Ishikawa (cell line): ENCODE measurements around the gene LRBA.

Experiments used
- CEBPB ChIP-seq: IDR thresholded peaks from 2 replicates; pipeline ENCODE4 v1.6.1; 2012
- EGR1 ChIP-seq: IDR thresholded peaks from 2 replicates; pipeline ENCODE4 v1.6.1; 2012
- EP300 ChIP-seq: IDR thresholded peaks from 2 replicates; pipeline ENCODE4 v1.6.1; 2012; ENCODE audit warnings: borderline replicate concordance
- MAX ChIP-seq: IDR thresholded peaks from 2 replicates; pipeline ENCODE4 v1.6.1; 2012
- RAD21 ChIP-seq: IDR thresholded peaks from 2 replicates; pipeline ENCODE4 v1.6.1; 2012; ENCODE audit warnings: low read depth
- TAF1 ChIP-seq: IDR thresholded peaks from 2 replicates; pipeline ENCODE4 v1.6.1; 2012; ENCODE audit warnings: low read depth, mild to moderate bottlenecking
- TCF12 ChIP-seq: IDR thresholded peaks from 2 replicates; pipeline ENCODE4 v1.6.1; 2012; ENCODE audit warnings: low read depth
- TEAD4 ChIP-seq: IDR thresholded peaks from 2 replicates; pipeline ENCODE4 v1.6.1; 2012
- USF1 ChIP-seq: IDR thresholded peaks from 2 replicates; pipeline ENCODE4 v1.6.1; 2012
- YY1 ChIP-seq: IDR thresholded peaks from 2 replicates; pipeline ENCODE4 v1.6.1; 2012; ENCODE audit warnings: low read depth
- ZBTB7A ChIP-seq: IDR thresholded peaks from 2 replicates; pipeline ENCODE4 v1.6.1; 2012; ENCODE audit warnings: low read depth

- no peak for TF ChIP-seq CEBPB
- TF ChIP-seq EP300, result no peak
- TF ChIP-seq TEAD4, result no peak
- TF ChIP-seq MAX, result no peak
- no peak for TF ChIP-seq USF1
- TF ChIP-seq EGR1, result no peak
- TF ChIP-seq TAF1, result no peak
- no peak for TF ChIP-seq RAD21
- no peak for TF ChIP-seq ZBTB7A
- no peak for TF ChIP-seq TCF12
- TF ChIP-seq YY1, result no peak
Measured at GRCh38 chr4:150683775-150684350, 331.2 kb downstream of the LRBA start.
